A549 (cell line): Measurements from ENCODE around the gene C10orf90. TPM values are rescaled to one million over a fixed set of nuclear protein-coding genes. Genes with fewer than 3 reads are reported as not detected.

Experiments
- ATAC-seq, 2 experiments: fragments of 200-7000 bp in 1 of 2; fragments of >200 bp in 1 of 2; cut with Nextera tagmentation in 1 of 2; cut with Tn5 transposase in 1 of 2; 3 replicates each; pipeline versions ENCODE4 v1.8.0 to v1.9.1; 2018 to 2020; ENCODE audit warnings: mild to moderate bottlenecking in 1 of 2, moderate library complexity in 1 of 2
- CTCF ChIA-PET: fragments of 300-600 bp; sonication (Branson Sonifier 250); formaldehyde crosslinking; extraction: SDS; loops from one replicate; lab custom pipeline; 2021; ENCODE audit warnings: antibody characterized with exemption, inconsistent platforms; lab: Yijun Ruan, JAX
- POLR2A ChIA-PET: fragments of 350-600 bp; formaldehyde crosslinking; extraction: SDS; loops from one replicate; lab custom pipeline; 2021; ENCODE audit warnings: antibody characterized with exemption, inconsistent platforms; lab: Yijun Ruan, JAX
- DNase-seq, 2 experiments: peaks; one replicate each; pipeline versions ENCODE4 v3.0.0 to v3.0.0-alpha.2; 2011 to 2016; ENCODE audit warnings: low read depth in 1 of 2, low spot score in 1 of 2
- FAIRE-seq: peaks from 2 replicates; lab custom pipeline; 2011; peaks lifted over from hg19 to GRCh38; lab: Jason Lieb, UNC
- H3K27ac ChIP-seq, 2 experiments: fragments of >200 bp; sonication (Bioruptor Twin); formaldehyde crosslinking; 3 replicates each; pipeline ENCODE4 v1.5.1; 2016 to 2017
- H3K4me1 ChIP-seq: fragments of >200 bp; sonication (Bioruptor Twin); formaldehyde crosslinking; 3 replicates; pipeline ENCODE4 v1.6.1; 2016
- H3K4me2 ChIP-seq: fragments of >200 bp; sonication (Bioruptor Twin); formaldehyde crosslinking; 3 replicates; pipeline ENCODE4 v1.6.1; 2016
- H3K4me3 ChIP-seq: fragments of >200 bp; sonication (Bioruptor Twin); formaldehyde crosslinking; 3 replicates; pipeline ENCODE4 v1.5.1; 2016
- H3K9me3 ChIP-seq: fragments of >200 bp; sonication (Bioruptor Twin); formaldehyde crosslinking; 3 replicates; pipeline ENCODE4 v1.6.1; 2016
- BHLHE40 ChIP-seq: IDR thresholded peaks from 2 replicates; pipeline ENCODE4 v1.6.1; 2012; ENCODE audit warnings: low read depth, low read length, inconsistent platforms
- ELK1 ChIP-seq: fragments of 150-350 bp; IDR thresholded peaks from 2 replicates; pipeline ENCODE4 v1.6.1; 2014; ENCODE audit warnings: low read depth, mild to moderate bottlenecking, low read length
- EP300 ChIP-seq, 2 experiments: fragments of >200 bp; sonication (Bioruptor Twin); formaldehyde crosslinking; IDR thresholded peaks; 2 replicates in 1 of 2; 3 replicates in 1 of 2; pipeline ENCODE4 v1.6.1; 2016 to 2017
- FOSL2 ChIP-seq, 2 experiments: fragments of 450-650 bp in 1 of 2; fragments of >200 bp in 1 of 2; sonication (Bioruptor Twin) in 1 of 2; formaldehyde crosslinking; IDR thresholded peaks; 2 replicates each; pipeline versions ENCODE4 v1.5.0 to v1.6.1; 2016 to 2020; ENCODE audit warnings: mild to moderate bottlenecking in 1 of 2, moderate library complexity in 1 of 2
- GATA3 ChIP-seq: IDR thresholded peaks from 2 replicates; pipeline ENCODE4 v1.6.1; 2012; ENCODE audit warnings: borderline replicate concordance
- HES2 ChIP-seq: fragments of >200 bp; sonication (Bioruptor Twin); formaldehyde crosslinking; IDR thresholded peaks from 2 replicates; pipeline ENCODE4 v1.6.1; 2016
- HEYL ChIP-seq: fragments of 250-450 bp; sonication (Bioruptor Pico); IDR thresholded peaks from 2 replicates; pipeline ENCODE4 v1.8.0; 2021; ENCODE audit warnings: mild to moderate bottlenecking, moderate library complexity
- HOXB13 ChIP-seq: fragments of 250-450 bp; sonication (Bioruptor Pico); IDR thresholded peaks from 2 replicates; pipeline ENCODE4 v1.5.0; 2020; ENCODE audit warnings: low read depth, mild to moderate bottlenecking, moderate library complexity
- JUN ChIP-seq, 2 experiments: fragments of >200 bp; sonication (Bioruptor Twin); formaldehyde crosslinking; IDR thresholded peaks; 2 replicates in 1 of 2; 3 replicates in 1 of 2; pipeline ENCODE4 v1.6.1; 2016 to 2017
- JUNB ChIP-seq: fragments of >200 bp; sonication (Bioruptor Twin); formaldehyde crosslinking; IDR thresholded peaks from 2 replicates; pipeline ENCODE4 v1.6.1; 2016
- MAFK ChIP-seq: fragments of 450-650 bp; IDR thresholded peaks from 2 replicates; pipeline ENCODE4 v1.6.1; 2014; ENCODE audit not compliant: partially characterized antibody
- NR3C1 ChIP-seq: fragments of >200 bp; sonication (Bioruptor Twin); formaldehyde crosslinking; IDR thresholded peaks from 3 replicates; pipeline ENCODE4 v1.6.1; 2017
- PHF8 ChIP-seq: fragments of 200-600 bp; sonication (generic); IDR thresholded peaks from 2 replicates; pipeline ENCODE4 v1.6.1; 2016; ENCODE audit warnings: low read depth, mild to moderate bottlenecking, antibody characterized with exemption, moderate library complexity, borderline replicate concordance
- POLR2AphosphoS2 ChIP-seq: conservative IDR thresholded peaks from 2 replicates; pipeline ENCODE4 v1.6.1; 2012; ENCODE audit warnings: low read length, improper control_type of control experiment, inconsistent platforms
- RARB ChIP-seq: fragments of 250-450 bp; sonication (Bioruptor Pico); IDR thresholded peaks from 2 replicates; pipeline ENCODE4 v1.8.0; 2021; ENCODE audit warnings: mild to moderate bottlenecking, moderate library complexity
- RNF2 ChIP-seq: fragments of 200-600 bp; sonication (generic); IDR thresholded peaks from 2 replicates; pipeline ENCODE4 v1.6.1; 2016; ENCODE audit warnings: low read depth, mild to moderate bottlenecking, antibody characterized with exemption, moderate library complexity, borderline replicate concordance
- TP53 ChIP-seq: fragments of 250-450 bp; sonication (Bioruptor Pico); IDR thresholded peaks from 2 replicates; pipeline ENCODE4 v1.5.0; 2021; ENCODE audit warnings: mild to moderate bottlenecking, moderate library complexity
- ZC3H11A ChIP-seq: fragments of 450-650 bp; IDR thresholded peaks from 2 replicates; pipeline ENCODE4 v1.6.1; 2014; ENCODE audit warnings: antibody characterized with exemption, mild to moderate bottlenecking
- WGBS: methylation state at CpG from one replicate; pipeline ENCODE4 v1.1.6; 2017; ENCODE audit errors: missing lambda C conversion rate; 5-methylcytosine and 5-hydroxymethylcytosine counted together
- polyA plus RNA-seq, 4 experiments: library from polyadenylated mRNA; depleted of rRNA in 3 of 4; stranded (reverse); fragments of >200 nt; fragmentation: RNase III in 1 of 4; extraction: RNeasy Plus Mini Kit Qiagen cat#74134 plus additional on column Dnase treatment in 1 of 4; gene quantifications; 2 replicates in 3 of 4; 3 replicates in 1 of 4; pipeline ENCODE4 v1.2.3, GENCODE V29; 2011 to 2017
- TF ChIP-seq, protein P1 (sequence below): fragments of 250-450 bp; sonication (Bioruptor Pico); IDR thresholded peaks from 2 replicates; pipeline ENCODE4 v1.5.0; 2020; ENCODE audit warnings: low read depth, mild to moderate bottlenecking, moderate library complexity
- TF ChIP-seq, protein P2 (sequence below): IDR thresholded peaks from 2 replicates; pipeline ENCODE4 v1.6.1; 2012

Gene C10orf90
- polyA plus RNA-seq, 2 of the 4 experiments (the other 2 are of a cell fraction), result 0.70 to 2.0 TPM

DNA sequence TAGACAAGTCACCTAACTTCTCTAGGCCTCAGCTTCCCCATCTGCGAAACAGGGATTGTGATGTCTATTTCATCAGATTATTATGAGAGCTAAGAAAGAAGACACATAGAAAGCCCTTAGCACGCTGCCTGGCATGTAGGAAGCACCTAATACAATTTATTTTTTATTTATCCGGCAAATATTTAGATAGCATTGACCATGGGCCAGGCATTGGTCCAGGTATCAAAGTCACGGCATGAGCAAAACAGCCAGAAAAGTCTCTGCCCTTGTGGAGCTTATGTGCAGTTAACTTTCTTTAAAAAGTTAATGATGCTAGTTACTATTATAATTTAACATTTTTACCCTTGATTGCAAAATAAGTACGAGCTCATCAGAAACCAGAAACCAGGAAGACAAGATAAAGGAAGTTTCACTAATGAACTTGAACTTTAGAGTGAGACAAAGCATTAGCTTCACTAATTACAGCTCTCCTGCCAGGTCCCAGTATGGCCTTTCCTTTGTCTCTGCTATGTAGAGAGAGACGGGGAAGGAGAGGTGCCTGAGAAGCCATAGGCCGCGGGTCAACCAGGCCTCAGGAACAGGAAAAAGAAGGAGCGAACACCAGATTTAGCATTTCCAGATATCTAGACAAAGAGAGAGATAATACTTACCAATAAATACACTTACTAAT lies 142.7 kb downstream of the C10orf90 start:
- no peak for FAIRE-seq

DNA sequence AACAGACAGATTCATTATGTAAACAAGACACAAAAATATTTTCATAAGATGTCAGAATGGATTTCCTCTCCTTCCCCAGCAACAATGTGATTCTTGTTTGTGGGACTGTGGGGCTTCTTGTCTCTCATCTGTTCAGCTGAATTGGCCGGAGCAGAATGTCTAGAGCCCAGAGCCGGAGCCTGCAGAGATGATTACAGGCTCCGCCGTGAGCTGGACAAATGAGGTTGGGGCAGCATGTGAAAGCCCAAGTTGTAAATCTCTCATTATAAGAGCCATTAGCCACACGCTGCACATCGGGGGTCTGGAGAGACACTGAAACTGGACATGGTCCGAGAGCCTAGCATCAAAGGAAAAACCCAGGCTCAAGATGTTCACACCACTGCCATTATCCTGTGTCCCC lies 145.2 kb downstream of the C10orf90 start:
- Histone ChIP-seq H3K9me3 (no peaks in the 10 kb centered on the region), H3K4me2 (no peak overlapping the region), H3K27ac (0 out of 6 replicates have a peak overlapping the region, but pooled peaks of 1 of the 2 experiments have one; percentile 3), H3K4me1 (peaks cover 18% of the 10 kb centered on the region)
- no peak for DNase-seq
- CTCF ChIA-PET, result no interaction called here
- TF ChIP-seq GATA3 (no peak), JUN (IDR thresholded peaks at IDR 0.05) (no peak), HEYL (CRISPR knock-in tag) (no peak), FOSL2 (IDR thresholded peaks at IDR 0.05) (no peak), FOSL2 (CRISPR knock-in tag; IDR thresholded peaks at IDR 0.05) (no peak)
- TF ChIP-seq, protein P1, sequence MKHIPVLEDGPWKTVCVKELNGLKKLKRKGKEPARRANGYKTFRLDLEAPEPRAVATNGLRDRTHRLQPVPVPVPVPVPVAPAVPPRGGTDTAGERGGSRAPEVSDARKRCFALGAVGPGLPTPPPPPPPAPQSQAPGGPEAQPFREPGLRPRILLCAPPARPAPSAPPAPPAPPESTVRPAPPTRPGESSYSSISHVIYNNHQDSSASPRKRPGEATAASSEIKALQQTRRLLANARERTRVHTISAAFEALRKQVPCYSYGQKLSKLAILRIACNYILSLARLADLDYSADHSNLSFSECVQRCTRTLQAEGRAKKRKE (CRISPR knock-in tag), result no peak
- TF ChIP-seq, all 56 proteins: peak for 0
- no peak overlapping the region for H3K4me3 ChIP-seq
- ATAC-seq (no peak), FAIRE-seq (no peak)
- POLR2A ChIA-PET, result no interaction called here
- 57% methylated on average over 7 of the region's 7 CpGs for WGBS

More for the DNA sequence above, 142.7 kb downstream of the C10orf90 start:
- Histone ChIP-seq H3K4me1 (no peaks in the 10 kb centered on the region), H3K4me2 (no peak overlapping the region), H3K27ac (no peak overlapping the region), H3K4me3 (no peak overlapping the region), H3K9me3 (no peaks in the 10 kb centered on the region)
- 76% methylated on average over 9 of the region's 9 CpGs for WGBS
- ATAC-seq, result no peak
- TF ChIP-seq HOXB13 (CRISPR knock-in tag), result no peak
- TF ChIP-seq RNF2, result no peak
- no peak for DNase-seq
- CTCF ChIA-PET, result no interaction called here
- POLR2A ChIA-PET, result no interaction called here

DNA sequence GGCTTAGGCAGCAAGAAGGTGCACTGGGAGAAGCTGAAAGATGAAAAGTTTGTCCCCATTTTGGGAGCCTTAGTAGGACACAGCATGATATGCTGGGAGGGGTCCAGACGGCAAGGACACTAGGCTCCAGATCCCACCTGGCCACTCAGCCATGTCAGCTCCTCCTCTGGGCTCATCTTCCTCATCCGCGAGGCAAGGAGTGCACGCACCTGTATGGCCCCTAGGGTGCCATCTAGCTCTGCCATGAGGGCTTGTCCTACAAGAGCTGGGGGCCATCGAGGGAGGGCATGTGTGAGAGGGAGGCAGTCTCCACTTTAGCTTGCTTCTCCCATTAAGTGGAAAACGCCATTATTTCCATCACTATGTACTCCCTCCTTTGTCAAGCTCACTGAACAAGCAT lies 146.0 kb downstream of the C10orf90 start:
- ChIA-PET CTCF (no interaction called here), POLR2A (no interaction called here)
- no peak overlapping the region for H3K4me3 ChIP-seq
- TF ChIP-seq JUNB, result no peak
- TF ChIP-seq ZC3H11A, result no peak
- no peak overlapping the region for H3K4me2 ChIP-seq
- FAIRE-seq (no peak), DNase-seq (no peak), ATAC-seq (no peak)
- H3K27ac ChIP-seq, result peak overlapping the region in 1 of 2 experiments; percentile 41; a peak in 2 of 6 replicates
- 28% methylated on average over 6 of the region's 6 CpGs for WGBS
- no peaks in the 10 kb centered on the region for H3K9me3 ChIP-seq
- H3K4me1 ChIP-seq, result peaks cover 24% of the 10 kb centered on the region

GRCh38 chr10:126523071-126523470 lies 147.4 kb downstream of the C10orf90 start:
- FAIRE-seq, result no peak
- H3K27ac ChIP-seq, result peak overlapping the region in 1 of 2 experiments; percentile 79; a peak in 3 of 6 replicates
- H3K9me3 ChIP-seq, result no peaks in the 10 kb centered on the region
- no peak for TF ChIP-seq TP53 (CRISPR knock-in tag)
- TF ChIP-seq HOXB13 (CRISPR knock-in tag), result no peak
- TF ChIP-seq PHF8, result no peak
- TF ChIP-seq, protein P2, sequence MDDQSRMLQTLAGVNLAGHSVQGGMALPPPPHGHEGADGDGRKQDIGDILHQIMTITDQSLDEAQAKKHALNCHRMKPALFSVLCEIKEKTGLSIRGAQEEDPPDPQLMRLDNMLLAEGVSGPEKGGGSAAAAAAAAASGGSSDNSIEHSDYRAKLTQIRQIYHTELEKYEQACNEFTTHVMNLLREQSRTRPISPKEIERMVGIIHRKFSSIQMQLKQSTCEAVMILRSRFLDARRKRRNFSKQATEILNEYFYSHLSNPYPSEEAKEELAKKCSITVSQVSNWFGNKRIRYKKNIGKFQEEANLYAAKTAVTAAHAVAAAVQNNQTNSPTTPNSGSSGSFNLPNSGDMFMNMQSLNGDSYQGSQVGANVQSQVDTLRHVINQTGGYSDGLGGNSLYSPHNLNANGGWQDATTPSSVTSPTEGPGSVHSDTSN, result no peak
- TF ChIP-seq ELK1, result no peak
- no peak for TF ChIP-seq NR3C1
- TF ChIP-seq EP300 (IDR thresholded peaks at IDR 0.05), result no peak
- TF ChIP-seq HES2, result no peak
- no peak for TF ChIP-seq BHLHE40
- TF ChIP-seq RARB (CRISPR knock-in tag), result no peak
- TF ChIP-seq JUN (IDR thresholded peaks at IDR 0.05), result no peak
- no peak for TF ChIP-seq POLR2AphosphoS2
- no peak for TF ChIP-seq MAFK
- no peak for DNase-seq
- ChIA-PET CTCF (interaction anchor here (0.7 to 1.0 kb wide), 2 partner anchors 19 to 119 kb away, joined by 3 read pairs; no protein-coding TSS in a partner anchor), POLR2A (no interaction called here)
- no peak overlapping the region for H3K4me3 ChIP-seq
- 45% methylated on average over 3 of the region's 3 CpGs for WGBS
- H3K4me2 ChIP-seq, result no peak overlapping the region
- H3K4me1 ChIP-seq, result peaks cover 37% of the 10 kb centered on the region
- ATAC-seq, result no peak
